GM12873 (cell line): ENCODE results near the gene VWA8.

Experiments used
- TF ChIP-seq, protein P1 (sequence below): IDR thresholded peaks from 2 replicates; pipeline ENCODE4 v1.5.1; 2012; ENCODE audit warnings: low read depth, mild to moderate bottlenecking, moderate library complexity, low read length, control low read depth; ENCODE audit not compliant: insufficient read depth; ENCODE audit errors: missing control alignments

VWA8 gene

GRCh38 chr13:41938918-41939317, 22.0 kb downstream of the VWA8 start:
- TF ChIP-seq, protein P1, sequence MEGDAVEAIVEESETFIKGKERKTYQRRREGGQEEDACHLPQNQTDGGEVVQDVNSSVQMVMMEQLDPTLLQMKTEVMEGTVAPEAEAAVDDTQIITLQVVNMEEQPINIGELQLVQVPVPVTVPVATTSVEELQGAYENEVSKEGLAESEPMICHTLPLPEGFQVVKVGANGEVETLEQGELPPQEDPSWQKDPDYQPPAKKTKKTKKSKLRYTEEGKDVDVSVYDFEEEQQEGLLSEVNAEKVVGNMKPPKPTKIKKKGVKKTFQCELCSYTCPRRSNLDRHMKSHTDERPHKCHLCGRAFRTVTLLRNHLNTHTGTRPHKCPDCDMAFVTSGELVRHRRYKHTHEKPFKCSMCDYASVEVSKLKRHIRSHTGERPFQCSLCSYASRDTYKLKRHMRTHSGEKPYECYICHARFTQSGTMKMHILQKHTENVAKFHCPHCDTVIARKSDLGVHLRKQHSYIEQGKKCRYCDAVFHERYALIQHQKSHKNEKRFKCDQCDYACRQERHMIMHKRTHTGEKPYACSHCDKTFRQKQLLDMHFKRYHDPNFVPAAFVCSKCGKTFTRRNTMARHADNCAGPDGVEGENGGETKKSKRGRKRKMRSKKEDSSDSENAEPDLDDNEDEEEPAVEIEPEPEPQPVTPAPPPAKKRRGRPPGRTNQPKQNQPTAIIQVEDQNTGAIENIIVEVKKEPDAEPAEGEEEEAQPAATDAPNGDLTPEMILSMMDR: no peak

- TF ChIP-seq, protein P1: no peak
Measured at GRCh38 chr13:41937388-41937787, 23.5 kb downstream of the VWA8 start.

DNA sequence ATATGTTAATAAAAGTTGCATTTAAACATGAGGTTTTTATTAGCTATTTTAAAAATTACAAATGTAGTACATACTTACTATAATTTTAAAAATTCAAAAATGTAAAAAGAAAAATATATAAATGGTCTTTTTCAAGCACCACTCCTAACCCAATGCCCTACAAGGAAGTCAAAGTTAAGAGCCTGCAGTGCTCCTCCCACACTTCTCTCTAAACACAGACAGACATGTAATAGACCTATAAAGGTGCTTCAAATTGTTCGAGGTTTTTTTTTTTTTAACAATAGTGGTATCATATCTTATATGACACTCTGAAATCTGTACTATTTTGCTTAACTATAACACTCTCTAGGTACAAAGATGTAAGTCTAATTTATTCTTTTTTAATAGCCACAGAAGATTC, 25.4 kb downstream of the VWA8 start:
- TF ChIP-seq, protein P1: no peak

- TF ChIP-seq, protein P1: no peak
Measured at GRCh38 chr13:41934994-41935393, 25.9 kb downstream of the VWA8 start.

GRCh38 chr13:41934120-41934519, 26.8 kb downstream of the VWA8 start:
- TF ChIP-seq, protein P1: no peak

DNA sequence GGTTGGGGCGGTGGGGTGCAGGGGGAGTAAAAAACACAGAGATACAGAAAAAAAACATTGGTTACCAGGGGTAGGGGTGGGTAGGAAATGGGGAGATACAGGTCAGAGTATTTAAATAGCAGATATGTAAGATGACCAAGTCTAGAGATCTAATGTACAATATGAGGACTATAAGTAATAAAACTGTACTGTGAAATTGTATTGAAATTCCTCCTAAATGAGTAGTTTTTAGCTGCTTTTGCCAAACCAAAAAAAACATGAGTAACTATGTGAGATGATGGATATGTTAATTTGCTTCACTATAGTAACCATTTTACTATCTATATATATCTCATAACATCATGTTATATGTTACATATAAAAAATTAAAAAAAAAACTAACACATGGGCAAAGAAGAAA, 29.6 kb downstream of the VWA8 start:
- TF ChIP-seq, protein P1: no peak

- TF ChIP-seq, protein P1: no peak
Measured at GRCh38 chr13:41930154-41930553, 30.8 kb downstream of the VWA8 start.
